ENCODE results near the gene ITGB5.

Gene ITGB5

DNA sequence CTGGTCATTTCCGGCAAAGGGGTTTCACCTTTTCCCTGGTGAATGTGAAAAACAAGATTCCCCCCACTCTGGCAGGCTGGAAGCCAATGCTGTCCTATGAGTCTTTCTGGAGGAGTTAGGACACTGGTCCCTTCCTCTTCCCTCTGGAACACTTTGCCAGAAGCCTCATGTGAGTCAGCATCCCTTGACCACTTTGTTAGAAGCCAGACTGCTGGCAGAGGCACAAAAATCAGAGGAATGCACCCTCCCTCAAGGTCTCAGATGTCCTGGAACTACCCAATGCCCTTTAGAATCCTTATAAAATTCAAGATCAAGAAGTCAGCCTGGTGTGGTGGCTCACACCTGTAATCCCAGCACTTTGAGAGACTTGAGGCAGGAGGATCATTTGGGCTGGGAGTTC, 26.6 kb downstream of the ITGB5 start:
- no peak for DNase-seq

DNA sequence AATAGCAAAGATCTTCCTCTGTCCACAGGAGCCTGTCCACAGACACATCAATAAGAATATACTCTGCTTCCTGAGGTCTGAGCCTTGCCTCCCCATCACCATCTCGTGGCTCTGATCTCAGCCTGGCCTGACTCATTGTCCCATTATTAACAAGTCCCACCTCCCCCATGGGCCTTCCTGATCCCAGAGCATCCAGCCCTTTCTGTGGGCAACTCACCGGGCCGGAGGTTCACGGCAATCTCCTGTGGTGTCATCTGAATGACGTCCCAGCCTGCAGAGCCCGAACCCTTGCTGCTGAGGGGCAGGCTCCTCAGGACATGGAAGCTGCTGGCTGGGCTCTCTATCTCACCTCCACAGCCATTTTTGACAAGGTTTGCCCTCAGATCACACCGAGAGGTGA, 28.1 kb downstream of the ITGB5 start:
- DNase-seq, result no peak

DNA sequence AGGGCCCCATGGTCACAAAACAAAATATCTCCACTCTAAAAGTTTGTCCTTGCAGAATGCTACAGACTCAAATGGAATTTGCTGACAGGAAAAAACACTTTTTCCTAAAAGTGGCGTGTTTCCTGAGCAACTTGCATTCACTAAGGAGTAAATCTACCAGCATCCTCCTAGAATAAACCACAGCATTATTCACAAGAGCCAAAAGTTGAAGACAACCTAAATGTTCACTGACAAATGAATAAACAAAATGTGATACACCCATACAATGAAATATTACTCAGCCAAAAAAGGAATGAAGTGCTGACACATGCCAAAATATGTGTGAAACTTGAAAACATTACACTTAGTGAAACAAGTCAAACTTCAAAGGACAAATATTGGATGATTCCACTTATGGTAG, 28.9 kb downstream of the ITGB5 start:
- no peak for DNase-seq

DNA sequence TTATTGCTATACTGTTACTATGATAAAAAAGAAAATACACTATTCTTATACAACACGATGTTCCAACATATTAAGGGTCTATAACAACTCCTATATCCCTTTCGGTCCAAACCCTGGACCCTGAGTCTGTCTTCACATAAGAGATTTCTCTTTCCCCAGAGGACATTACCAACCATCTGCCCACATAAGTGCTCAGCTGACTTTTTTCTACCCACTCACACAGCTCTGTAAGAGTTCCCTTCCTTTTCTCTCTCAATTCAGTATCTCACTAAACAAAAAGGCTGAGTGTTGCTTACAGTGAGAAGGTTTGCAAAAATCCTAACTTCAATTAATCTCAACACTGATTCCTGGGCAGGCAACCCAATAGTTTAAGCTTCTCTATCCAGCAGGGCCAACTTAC, 30.5 kb downstream of the ITGB5 start:
- no peak for DNase-seq

DNA sequence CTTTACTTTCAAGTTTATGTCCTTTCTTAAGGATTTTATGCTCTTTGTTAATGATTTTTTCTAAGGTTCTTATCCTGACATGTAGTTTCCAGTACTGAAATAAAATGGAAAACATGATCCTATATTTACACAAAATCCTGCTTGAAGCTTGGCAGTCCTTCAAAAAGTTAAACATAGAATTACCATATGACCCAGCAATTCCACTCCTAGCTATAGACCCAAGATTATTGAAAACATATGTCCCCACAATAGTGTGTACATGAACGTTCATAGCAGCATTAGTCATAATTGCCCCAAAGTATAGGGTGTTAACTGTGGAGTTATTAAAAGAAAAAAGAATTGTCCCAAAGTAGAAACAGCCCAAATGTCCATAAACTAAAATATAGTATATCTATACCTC, 33.2 kb downstream of the ITGB5 start:
- DNase-seq, result no peak

DNA sequence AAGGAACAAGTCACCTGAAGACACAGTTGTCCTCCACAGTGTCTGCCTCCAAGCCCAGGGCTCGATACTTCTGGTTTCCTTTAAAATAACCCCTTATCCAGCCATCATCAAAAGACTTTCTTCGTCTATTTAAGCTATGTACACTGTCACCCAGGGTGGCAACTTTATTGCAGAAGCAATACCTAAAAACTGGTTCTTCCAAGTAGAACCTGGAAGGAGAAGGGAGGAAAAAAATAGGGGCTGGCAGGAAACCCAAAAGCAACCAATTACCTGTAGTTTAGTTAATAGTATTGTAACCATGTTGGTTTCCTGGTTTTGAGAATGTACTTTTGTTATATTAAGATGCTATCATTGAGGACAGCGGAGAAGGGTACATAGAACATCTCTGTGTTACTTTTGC, 33.7 kb downstream of the ITGB5 start:
- no peak for DNase-seq

DNA sequence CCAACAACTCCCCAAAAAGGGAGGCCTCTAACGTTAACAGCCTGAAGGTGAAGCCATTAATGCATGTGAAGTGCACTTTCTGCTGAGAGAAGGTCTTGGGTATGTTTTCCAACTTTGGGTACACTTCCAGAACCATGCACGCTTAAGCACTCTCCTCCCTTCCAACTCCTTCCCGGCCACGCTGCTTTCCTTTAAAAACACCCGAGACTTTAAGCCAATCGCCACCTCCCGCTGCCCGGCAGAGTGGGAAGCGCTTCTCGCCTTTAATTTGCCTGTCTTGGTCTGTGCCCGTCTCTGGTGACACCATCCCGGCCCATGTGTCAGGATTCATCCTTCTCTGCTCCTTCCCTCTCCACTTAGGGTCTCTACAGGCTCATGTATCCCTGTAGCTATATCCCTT, 35.3 kb downstream of the ITGB5 start:
- no peak for DNase-seq

DNA sequence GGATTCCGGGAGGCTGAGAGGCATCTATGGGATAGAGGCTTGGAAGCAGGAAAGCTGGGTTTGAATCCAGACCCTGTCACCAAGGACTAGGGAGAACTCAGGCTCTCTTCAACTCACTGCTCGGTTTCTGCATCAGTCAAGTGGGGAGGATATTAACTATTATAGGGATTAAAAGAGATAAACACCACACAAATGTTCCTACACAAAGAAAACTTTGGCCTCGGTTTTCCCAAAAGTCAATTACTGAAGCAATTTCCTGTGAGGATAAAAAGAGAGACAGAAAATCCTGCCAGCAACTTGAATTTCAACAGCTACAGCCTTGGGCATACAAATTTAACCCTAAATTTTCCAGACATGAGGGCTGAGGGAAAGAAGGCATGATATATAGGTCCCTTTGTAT, 36.0 kb downstream of the ITGB5 start:
- no peak for DNase-seq

DNA sequence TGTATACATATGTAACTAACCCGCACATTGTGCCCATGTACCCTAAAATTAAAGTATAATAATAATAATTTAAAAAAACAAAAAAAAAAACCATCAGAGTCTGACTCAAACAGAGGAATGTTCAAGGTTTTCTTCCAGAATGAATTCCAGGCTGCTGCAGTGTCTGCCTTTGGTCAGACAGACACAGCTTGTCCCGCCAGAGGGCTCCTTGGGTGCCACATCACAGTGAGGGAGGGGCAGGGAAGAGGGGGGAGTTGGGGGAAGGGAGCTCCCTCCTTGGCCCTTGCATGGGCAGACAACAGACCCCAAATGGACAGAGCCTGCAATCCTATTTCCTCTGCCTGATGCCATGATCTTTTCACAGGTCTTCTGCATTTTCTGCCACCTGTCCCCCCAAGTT, 36.5 kb downstream of the ITGB5 start:
- no peak for DNase-seq

DNA sequence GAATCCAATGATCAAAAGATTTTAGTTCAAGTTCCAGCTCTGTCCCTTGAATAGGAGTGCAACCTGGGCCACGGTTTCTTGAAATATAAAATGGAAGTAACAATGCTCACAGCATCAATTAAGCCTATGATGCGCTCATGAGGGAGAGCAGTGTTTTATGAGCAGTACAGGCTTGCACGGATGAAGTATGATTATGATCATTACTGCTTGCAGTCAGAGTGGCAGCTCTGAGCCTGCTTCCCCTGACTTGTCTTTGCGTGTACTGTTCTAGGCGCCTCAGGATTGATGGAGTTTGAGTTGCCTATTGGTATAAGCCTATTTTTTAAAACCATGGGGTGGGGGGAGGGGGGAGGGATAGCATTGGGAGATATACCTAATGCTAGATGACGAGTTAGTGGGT, 37.0 kb downstream of the ITGB5 start:
- no peak for DNase-seq

DNA sequence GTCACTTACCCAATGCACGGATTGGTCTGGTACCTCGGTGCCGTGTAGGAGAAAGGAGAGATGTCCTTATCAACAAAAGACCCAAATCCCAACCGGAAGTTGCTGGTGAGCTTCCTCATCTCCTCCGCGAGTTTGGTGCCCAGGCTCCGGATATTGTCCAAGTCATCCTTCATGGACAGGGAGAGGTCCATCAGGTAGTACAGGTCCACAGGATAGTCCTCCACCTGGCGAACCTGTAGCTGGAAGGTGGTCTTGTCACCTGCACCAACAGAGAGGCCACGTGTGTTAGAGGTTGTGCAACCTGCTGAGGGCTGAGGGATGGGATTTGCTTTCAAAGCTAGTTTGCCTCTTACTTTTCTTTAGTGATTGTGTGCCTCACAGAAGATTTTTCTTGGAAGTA, 38.9 kb downstream of the ITGB5 start:
- no peak for DNase-seq

DNA sequence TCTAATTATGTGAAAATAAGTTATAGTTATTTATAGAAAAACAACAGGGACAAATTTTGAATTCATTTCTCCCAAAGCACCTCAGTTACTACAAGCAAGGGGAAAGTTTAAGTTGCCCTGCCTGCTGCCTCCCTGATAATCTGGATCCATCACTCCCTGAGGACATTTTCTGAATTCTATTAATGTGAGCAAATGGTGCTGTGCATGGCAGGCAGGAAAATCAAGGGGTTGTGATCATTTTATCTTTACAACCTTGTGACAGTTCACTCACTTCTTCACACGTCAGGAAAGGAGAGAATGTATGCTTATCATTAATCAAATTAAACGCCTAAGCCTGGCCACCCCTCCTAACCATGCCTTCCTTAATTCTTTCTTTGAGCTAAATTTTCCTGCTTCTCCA, 39.3 kb downstream of the ITGB5 start:
- no peak for DNase-seq

DNA sequence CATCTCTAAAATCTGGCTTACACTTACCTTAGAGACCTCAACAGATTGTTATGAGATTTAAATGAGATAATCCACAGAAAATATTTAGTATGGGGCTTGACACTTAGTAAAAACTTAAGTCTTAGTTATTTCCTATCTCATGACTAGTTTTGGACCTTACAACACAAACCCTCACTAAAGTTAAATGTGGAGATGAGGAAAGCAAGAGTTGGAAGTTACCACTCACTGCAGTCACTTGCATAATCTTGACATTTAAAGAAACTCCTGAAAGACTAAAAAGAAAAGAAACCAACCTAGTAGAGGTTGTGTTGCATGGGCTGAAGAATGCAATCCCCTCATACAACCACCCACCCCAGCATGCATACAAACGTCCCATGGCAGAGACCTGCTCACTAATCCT, 40.1 kb downstream of the ITGB5 start:
- no peak for DNase-seq

DNA sequence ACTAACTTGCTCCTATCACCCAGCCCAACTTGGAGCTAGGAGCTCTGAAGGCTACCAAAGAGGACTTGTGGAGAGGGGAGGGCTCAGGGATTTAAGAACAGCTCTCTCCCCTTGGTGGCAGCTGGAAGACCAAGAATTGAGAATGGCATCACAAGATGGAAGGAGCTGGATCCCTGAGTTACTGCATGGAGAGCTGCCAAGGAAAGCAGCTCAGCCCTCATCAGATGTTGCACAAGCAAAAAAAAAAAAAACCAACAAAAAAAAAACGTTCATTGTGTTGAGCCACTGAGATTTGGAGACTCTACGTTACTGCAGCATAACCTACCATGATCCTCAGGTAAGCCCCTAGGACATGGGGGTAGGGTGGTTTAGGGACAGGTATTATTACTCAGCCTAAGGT, 41.0 kb downstream of the ITGB5 start:
- no peak for DNase-seq

DNA sequence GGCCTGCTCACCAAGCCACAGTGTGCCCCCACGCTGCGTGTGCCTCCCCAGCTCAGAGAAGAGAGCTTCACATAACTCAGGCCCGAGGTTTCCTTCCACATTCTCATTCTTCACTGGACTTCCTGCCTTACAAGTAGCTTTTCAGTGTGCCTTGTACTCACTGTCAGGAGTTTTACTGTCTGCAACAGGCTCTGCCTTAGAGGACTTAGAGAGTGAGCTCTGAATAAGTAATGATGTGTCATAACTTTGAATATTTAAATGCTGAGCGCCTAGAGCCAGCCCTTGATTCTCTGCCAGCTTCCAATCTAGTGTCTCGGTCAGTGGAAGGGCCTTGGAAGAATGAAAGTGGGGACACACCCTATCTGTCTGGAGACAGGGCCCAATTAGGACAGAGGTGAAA, 41.8 kb downstream of the ITGB5 start:
- DNase-seq, result no peak

DNA sequence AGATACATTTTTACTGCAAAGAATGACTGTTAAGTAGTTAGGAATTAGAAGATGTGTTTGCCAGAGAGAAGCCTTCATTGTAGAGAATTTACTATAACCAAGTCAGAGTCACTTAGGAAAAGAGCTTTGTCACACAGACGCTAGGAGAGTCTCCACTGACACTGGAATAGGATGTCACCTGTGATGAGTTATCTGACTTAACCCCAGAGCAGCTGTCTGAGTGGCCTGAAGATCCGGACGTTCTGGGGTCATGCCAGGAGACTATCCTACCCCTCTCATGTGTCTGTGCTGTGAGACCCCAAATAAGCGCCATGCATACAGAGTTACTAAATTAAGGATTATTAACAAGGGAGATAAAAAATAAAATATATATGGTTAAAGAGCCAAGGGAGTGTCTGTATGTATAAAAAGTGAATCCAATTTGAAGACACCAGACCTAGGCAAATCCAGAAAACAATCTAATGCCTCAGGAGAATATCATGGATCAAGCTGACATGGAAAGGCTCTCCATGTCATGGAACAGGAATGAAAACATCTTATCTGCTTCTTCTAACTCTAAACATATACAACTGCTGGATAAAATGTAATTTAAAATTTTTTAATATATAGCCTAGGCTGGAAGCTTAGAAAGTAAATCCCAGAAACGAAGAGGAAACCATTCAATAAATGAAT, 43.5 kb downstream of the ITGB5 start:
- no peak for DNase-seq

DNA sequence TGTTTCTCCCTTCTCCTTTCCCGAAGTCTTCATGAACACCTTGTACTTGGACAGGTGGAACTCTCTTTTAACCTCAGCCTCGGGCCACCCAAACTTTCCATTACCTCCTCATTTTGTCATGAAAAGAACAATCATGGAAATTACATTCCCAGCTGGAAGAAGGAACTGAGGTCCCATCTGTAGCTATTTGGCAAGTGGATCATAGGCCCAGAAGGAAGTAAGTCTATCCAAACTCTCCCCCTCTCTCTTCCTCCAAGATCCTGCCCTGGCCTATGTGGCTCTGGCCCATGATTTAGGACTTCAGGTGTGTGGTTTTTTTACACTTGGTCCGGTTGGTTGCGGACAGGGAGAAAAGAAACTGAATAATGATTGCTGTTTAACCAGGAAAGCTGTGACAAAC, 44.1 kb downstream of the ITGB5 start:
- no peak for DNase-seq

DNA sequence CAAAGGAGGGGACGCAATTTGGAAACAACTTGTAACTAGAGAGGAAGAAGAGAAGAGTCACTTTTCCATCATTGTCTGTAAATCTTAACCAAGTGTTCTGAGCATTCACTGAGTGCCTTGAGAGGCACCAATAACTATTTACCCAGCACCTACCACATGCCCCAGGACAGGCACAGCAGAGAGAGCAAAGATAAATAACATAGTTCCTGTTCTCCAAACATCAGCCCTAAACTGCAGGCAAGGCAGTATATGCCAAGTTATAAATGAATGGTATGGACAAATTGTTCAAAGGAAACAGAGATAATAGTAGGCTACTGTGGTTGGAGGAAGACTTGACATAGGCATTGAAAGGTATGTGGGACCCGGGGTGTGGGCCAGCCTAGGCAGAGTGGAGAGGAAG, 45.6 kb downstream of the ITGB5 start:
- DNase-seq, result no peak

DNA sequence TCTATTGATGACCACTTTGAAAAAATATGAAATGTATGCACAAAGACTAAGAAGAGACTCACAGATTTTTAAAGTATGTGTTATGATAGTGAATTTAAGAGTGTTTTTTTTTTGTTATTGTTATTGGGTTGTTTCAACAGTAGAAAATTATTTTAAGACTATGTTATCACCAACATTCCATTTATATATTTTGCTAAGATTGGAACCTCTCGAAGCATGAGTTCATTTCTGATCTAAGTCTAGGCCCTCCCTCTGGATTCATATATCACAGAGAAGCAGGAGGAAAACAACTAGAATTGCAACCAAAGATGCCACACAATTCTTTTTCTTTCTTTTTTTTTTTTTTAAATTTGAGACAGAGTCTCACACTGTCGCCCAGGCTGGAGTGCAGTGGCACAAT, 46.8 kb downstream of the ITGB5 start:
- DNase-seq, result no peak

DNA sequence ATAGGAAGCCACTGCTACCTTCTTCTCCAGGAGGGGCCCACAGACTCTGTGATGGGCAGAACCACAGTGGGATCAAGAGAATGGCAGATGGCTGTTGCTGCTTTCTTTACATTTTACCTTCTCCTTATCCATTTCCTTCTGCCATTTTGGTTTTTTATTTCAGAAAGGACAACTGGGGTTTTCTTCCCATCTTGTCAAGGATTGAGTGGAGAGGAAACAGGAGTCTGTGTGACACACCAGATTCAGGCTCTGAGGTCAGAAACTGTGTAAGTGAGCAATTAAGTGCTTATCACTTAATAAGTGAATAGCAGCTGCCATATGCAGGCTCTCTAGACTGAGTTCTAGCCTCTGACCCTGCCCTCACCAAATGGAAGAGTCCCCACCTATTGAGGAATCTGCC, 47.3 kb downstream of the ITGB5 start:
- DNase-seq, result no peak

DNA sequence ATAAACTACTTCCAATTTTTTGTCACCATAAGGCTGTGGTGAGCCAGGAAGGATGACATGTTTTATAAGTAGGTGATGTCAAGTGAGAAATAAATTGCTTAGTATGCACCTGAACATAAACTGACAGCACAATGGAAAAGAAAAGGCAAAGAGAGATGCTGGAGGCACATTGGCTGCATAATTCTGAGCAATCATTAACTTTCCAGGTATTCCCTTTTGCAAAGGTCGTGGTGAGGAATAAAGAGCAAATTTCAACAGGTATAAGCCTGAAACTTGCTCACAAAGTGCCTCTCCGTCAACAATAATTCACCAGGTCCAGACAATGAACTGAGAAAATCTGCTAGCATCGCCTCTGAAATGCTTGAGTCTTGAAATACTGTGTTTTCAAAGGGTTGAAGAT, 48.2 kb downstream of the ITGB5 start:
- no peak for DNase-seq

DNA sequence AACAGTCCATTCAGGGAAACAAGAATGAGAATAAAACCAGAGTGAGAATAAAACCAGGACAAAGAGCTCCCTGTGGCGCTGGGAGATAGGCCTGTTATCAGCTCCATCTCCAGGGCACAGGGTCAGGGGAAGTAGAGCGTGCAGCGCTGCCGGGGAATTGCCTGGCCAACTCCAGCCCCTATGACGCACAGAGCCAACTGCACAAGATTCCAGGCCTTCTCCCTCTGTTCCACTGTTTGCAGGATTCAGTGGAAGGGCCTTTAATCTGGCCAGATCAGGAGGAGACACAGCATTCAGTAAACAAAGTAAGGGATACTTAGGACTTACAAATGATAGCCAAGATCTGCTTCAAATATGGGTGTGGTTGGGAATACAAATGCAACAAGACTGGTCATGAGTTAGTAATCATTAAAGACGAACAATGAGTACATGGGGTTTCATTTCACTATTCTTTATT, 49.4 kb downstream of the ITGB5 start:
- DNase-seq, result no peak

DNA sequence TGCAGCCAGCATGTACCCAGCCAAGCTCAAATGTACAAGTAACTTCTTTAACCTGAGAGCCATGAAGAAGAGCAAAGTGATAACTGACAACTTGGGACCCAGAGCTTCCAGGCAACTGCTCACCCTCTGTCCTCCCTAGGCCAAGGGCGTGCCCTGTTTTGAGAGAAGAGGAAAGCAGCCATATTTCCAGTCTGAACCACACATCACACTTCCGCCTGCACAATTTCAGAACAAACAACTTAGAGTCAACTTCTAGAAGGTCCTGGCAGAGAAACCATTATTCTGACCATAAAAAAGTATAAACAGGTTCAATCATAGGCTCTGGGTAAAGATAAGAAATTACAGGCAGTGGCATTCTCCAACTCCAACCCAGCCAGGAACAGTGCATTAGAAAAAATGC, 50.1 kb downstream of the ITGB5 start:
- no peak for DNase-seq

DNA sequence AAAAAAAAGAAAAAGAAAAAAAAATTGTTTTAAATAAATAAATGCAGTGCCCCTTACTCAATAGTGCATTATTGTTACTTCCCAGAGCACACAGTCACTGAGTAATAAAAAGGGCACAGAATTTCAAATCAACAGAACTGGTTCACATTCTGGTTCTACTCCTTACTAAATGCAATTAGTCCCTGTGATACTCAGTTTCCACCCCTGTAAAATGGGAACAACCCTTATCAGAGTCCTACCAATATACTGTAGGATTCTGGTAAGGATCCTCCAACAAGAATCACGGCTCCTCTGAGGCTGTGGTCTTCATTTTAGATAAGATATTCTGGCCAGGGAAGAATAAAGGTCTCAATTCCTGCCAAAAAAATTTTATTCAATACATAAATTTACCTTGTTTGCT, 50.7 kb downstream of the ITGB5 start:
- DNase-seq, result no peak

Data from activated CD4-positive, alpha-beta T cell treated with anti-CD3 and anti-CD28 coated beads, Interleukin-2, amount 50 U/mL, for 16 hours (primary cell).